Suprapubic skin (tissue), 4 donors: ENCODE measurements around the gene CAMK1. TPM values are rescaled to one million over a fixed set of nuclear protein-coding genes. Genes with fewer than 3 reads are reported as not detected.

Experiments
- DNase-seq, 2 donors: peaks; one replicate each; pipeline ENCODE4 v3.0.0-alpha.2; 2019; ENCODE audit warnings: low spot score in 2 of 2
- H3K27ac ChIP-seq: fragments of 200-600 bp; sonication (generic); one replicate; pipeline ENCODE4 v1.5.1; 2019
- H3K27me3 ChIP-seq: fragments of 200-600 bp; sonication (generic); one replicate; pipeline ENCODE4 v1.5.1; 2019
- H3K36me3 ChIP-seq: fragments of 200-600 bp; sonication (generic); one replicate; pipeline ENCODE4 v1.5.1; 2019
- H3K4me1 ChIP-seq: fragments of 200-600 bp; sonication (generic); one replicate; pipeline ENCODE4 v1.5.1; 2019
- H3K4me3 ChIP-seq: fragments of 200-600 bp; sonication (generic); one replicate; pipeline ENCODE4 v1.5.1; 2019; ENCODE audit warnings: mild to moderate bottlenecking
- H3K9me3 ChIP-seq: fragments of 200-600 bp; sonication (generic); one replicate; pipeline ENCODE4 v1.5.1; 2019
- EP300 ChIP-seq: sonication (generic); formaldehyde crosslinking; IDR thresholded peaks from one replicate; pipeline ENCODE4 v1.6.1; 2017; ENCODE audit warnings: antibody characterized with exemption
- POLR2A ChIP-seq, 2 donors: fragments of 450-650 bp; IDR thresholded peaks; one replicate each; pipeline ENCODE4 v1.6.1; 2017; ENCODE audit warnings: antibody characterized with exemption in 2 of 2, mild to moderate bottlenecking in 2 of 2, moderate library complexity in 2 of 2
- POLR2AphosphoS5 ChIP-seq, 3 donors: sonication (generic); formaldehyde crosslinking; IDR thresholded peaks; one replicate each; pipeline ENCODE4 v1.6.1; 2017; ENCODE audit warnings: antibody characterized with exemption in 3 of 3
- WGBS: methylation state at CpG from one replicate; pipeline ENCODE4 v1.1.5; 2018; 5-methylcytosine and 5-hydroxymethylcytosine counted together
- total RNA-seq, 4 donors: library from RNA; depleted of rRNA; stranded (reverse); fragments of >200 nt; gene quantifications; one replicate each; pipeline ENCODE4 v1.1.0, GENCODE V29; 2016
- TF ChIP-seq, protein P1 (sequence below), 2 donors: fragments of 200-600 bp in 1 of 2; fragments of 450-650 bp in 1 of 2; sonication (generic) in 1 of 2; IDR thresholded peaks; one replicate each; pipeline ENCODE4 v1.5.1; 2016 to 2019; ENCODE audit warnings: antibody characterized with exemption in 2 of 2, mild to moderate bottlenecking in 1 of 2, moderate library complexity in 1 of 2

CAMK1 gene
- total RNA-seq, 4 donors from 2014 or later = 3.3 to 13.0 (median 5.2) TPM

DNA sequence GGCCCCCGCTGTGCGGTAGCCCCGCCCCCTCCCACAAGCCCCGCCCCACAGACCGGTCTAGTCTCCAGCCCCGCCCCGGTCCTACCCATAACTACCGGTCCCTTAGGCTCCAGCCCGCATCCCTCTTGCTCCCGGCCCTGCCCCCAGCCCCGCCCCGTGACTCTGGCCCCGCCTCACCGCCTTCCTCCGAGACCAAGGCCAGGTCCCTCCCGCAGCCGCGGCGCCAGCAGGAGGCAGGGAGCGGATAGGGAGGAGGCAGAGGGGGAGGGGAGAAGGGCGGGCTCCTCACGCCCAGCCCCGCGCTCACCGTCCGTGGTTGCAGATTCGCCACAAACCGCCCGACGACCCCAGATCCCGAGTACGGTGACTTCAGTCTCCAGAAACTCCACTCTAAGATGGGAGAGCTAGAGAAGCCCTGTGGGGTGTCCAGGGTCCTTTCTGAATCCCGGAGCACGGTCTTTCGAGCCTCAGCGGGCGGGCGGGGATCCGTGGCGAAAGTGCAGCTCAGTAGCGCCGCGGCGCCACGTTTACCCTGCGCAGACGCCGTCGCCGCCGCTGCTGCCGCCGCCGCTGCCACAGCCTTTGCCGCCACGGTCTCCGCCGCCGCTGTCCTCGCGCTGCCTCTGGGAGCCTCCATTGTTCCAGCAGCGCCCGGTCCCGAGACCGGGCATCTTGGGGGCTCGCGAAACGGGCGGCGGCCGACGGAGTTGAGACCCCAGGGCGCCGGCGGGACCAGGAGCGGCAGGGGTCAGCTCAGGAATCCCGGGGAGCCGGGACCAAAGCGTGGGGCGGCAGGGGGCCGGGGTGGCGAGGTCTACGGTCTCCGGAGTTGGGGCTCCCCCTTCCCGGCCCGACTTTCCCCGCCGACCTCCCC is 38.3 kb downstream of the CAMK1 start, which contains the start of gene BRPF1:
TSS of gene BRPF1 (plus strand) at position 530 of the 874 bp plus-strand sequence. CDS start 2,406 bp downstream, outside the sequence.
- Histone ChIP-seq H3K9me3 (no peaks in the 10 kb centered on the region), H3K4me1 (peaks cover 26% of the 10 kb centered on the region), H3K27me3 (no peaks in the 10 kb centered on the region), H3K4me3 (peak within 1 kb of the TSS; percentile 96), H3K36me3 (peaks cover 11% of the 10 kb centered on the region), H3K27ac (peak within 1 kb of the TSS; percentile 99)
- WGBS = 2% methylated on average over 14 of the region's 88 CpGs
- TF ChIP-seq POLR2AphosphoS5 (IDR thresholded peaks at IDR 0.05) = peak in 2 of 3 donors; percentile 45 to 61
- TF ChIP-seq, protein P1, sequence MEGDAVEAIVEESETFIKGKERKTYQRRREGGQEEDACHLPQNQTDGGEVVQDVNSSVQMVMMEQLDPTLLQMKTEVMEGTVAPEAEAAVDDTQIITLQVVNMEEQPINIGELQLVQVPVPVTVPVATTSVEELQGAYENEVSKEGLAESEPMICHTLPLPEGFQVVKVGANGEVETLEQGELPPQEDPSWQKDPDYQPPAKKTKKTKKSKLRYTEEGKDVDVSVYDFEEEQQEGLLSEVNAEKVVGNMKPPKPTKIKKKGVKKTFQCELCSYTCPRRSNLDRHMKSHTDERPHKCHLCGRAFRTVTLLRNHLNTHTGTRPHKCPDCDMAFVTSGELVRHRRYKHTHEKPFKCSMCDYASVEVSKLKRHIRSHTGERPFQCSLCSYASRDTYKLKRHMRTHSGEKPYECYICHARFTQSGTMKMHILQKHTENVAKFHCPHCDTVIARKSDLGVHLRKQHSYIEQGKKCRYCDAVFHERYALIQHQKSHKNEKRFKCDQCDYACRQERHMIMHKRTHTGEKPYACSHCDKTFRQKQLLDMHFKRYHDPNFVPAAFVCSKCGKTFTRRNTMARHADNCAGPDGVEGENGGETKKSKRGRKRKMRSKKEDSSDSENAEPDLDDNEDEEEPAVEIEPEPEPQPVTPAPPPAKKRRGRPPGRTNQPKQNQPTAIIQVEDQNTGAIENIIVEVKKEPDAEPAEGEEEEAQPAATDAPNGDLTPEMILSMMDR (IDR thresholded peaks at IDR 0.05) = peak in 1 of 2 donors; percentile 6
- no peak for TF ChIP-seq POLR2A (IDR thresholded peaks at IDR 0.05)
- peak; percentile 100 for DNase-seq

DNA sequence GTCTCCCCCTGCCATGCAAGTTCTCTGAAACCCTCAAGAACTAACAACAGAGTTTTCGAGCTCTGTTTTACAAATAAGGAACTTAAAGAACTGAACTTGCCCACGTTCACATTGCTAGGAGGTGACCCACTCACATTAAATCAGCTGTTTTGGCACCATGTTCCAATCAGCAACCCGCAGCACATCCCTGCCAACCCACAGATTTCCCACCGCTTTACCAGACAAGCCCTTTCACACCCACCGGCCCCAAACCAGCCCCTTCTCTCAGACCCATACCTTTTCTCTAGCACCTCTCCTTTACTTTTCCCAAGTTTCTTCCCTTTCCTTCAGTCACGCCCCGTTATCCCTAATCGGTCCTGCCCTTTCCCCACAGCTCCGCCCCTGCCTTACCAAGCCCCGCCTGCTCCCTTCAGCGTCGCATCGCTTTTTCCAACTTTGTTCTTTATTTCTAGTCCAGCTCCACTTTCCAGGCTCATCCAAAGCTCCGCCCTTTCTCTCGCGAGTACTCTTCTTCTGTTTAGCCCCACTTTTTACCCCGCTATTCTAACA is 39.0 kb downstream of the CAMK1 start:
- peak overlapping the region; percentile 96 for H3K4me3 ChIP-seq
- 2% methylated on average over 17 of the region's 17 CpGs for WGBS

DNA sequence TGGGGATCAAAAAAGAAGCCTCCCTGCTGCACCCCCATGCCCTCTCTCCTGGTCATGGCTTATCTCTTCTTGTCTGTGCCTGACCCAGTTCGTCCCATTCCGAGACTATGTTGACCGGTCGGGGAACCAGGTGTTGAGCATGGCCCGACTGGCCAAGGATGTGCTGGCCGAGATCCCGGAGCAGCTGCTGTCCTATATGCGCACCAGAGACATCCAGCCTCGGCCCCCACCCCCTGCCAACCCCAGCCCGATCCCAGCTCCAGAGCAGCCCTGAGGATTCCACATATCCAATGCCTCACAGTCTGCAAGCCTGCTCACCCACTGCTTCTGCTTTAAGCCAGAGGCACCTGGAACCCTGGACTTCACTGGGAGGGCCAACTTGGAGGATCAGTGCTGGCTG is 40.3 kb downstream of the CAMK1 start:
- Histone ChIP-seq H3K4me1 (peaks cover 26% of the 10 kb centered on the region), H3K4me3 (no peak overlapping the region), H3K27me3 (no peaks in the 10 kb centered on the region), H3K36me3 (no peaks in the 10 kb centered on the region), H3K27ac (no peak overlapping the region), H3K9me3 (no peaks in the 10 kb centered on the region)
- no peak for DNase-seq
- WGBS = 85% methylated on average over 7 of the region's 10 CpGs
- TF ChIP-seq POLR2AphosphoS5 (IDR thresholded peaks at IDR 0.05) = no peak

More for the DNA sequence above, 39.0 kb downstream of the CAMK1 start:
- H3K27me3 ChIP-seq = no peaks in the 10 kb centered on the region
- peak overlapping the region; percentile 99 for H3K27ac ChIP-seq
- H3K4me1 ChIP-seq = peaks cover 26% of the 10 kb centered on the region
- TF ChIP-seq, protein P1 (IDR thresholded peaks at IDR 0.05) = no peak
- no peak for TF ChIP-seq EP300
- TF ChIP-seq POLR2A (IDR thresholded peaks at IDR 0.05) = no peak
- no peak for TF ChIP-seq POLR2AphosphoS5 (IDR thresholded peaks at IDR 0.05)
- H3K9me3 ChIP-seq = no peaks in the 10 kb centered on the region
- peak in 1 of 2 donors; percentile 87 for DNase-seq
- H3K36me3 ChIP-seq = peaks cover 7% of the 10 kb centered on the region

DNA sequence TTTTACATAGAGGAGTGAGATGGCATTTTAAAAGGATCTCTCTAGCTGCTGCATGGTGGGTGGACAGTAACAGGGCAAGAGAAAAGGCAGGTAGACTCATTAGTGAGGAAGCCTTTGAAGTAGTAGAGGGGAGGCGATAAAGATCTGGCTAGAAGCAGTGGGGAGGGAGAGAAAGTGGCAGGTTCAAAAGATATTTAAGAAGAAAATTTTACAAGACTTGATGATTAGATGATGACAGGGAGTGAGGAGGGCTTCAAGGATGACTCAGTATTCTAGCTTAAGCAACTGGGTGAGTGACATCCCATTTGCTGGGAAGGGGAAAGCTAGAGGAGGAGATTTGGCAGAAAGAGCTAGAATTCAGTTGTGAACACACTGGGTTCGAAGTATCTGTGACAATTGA is 42.0 kb downstream of the CAMK1 start:
- Histone ChIP-seq H3K27me3 (no peaks in the 10 kb centered on the region), H3K36me3 (no peaks in the 10 kb centered on the region), H3K27ac (no peak overlapping the region), H3K9me3 (no peaks in the 10 kb centered on the region), H3K4me1 (peaks cover 14% of the 10 kb centered on the region), H3K4me3 (no peak overlapping the region)
- TF ChIP-seq POLR2AphosphoS5 (IDR thresholded peaks at IDR 0.05) (no peak), POLR2A (IDR thresholded peaks at IDR 0.05) (no peak), EP300 (no peak)
- TF ChIP-seq, protein P1 (IDR thresholded peaks at IDR 0.05) = no peak
- no peak for DNase-seq
- WGBS = 86% methylated on average over 2 of the region's 2 CpGs

DNA sequence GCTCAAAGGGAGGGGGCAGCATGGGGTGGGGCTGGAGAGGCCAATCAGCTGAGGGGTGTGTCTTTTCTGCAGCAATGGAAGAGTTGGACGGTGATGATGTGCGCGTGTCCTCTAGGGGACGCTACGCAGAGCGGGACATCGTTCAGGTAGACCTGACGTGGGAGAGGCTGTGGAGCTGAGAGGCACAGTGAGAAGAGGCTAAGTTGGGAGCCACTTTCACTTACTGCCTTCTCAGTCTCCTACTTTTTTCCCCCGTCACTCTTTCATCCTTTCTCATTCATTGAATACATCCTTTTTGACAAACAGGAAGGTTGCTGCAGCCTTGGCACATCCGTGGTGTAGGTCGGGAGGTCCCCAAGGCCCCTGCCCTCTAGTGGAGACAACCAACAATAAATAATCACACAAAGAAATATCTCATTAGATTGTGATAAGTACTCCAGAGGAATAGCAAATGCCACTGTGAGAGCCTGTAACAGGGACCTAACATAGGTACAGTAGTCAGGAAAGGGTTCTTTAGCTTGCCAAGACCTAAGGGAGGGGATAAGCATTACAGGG is 42.6 kb downstream of the CAMK1 start:
- Histone ChIP-seq H3K4me3 (no peak overlapping the region), H3K9me3 (no peaks in the 10 kb centered on the region), H3K4me1 (peaks cover 8% of the 10 kb centered on the region), H3K36me3 (no peaks in the 10 kb centered on the region), H3K27me3 (no peaks in the 10 kb centered on the region), H3K27ac (no peak overlapping the region)
- TF ChIP-seq, protein P1 (IDR thresholded peaks at IDR 0.05) = no peak
- TF ChIP-seq EP300 = no peak
- no peak for TF ChIP-seq POLR2A (IDR thresholded peaks at IDR 0.05)
- TF ChIP-seq POLR2AphosphoS5 (IDR thresholded peaks at IDR 0.05) = no peak
- WGBS = 16% methylated on average over 11 of the region's 11 CpGs
- DNase-seq = no peak
